IPS DF 19.7 (cell line): ENCODE measurements around the gene ZSWIM6.

ENCODE experiments used
- DNase-seq: peaks from one replicate; pipeline ENCODE4 v3.0.0-alpha.2; 2013; ENCODE audit warnings: low read depth, low spot score

Gene ZSWIM6

DNA sequence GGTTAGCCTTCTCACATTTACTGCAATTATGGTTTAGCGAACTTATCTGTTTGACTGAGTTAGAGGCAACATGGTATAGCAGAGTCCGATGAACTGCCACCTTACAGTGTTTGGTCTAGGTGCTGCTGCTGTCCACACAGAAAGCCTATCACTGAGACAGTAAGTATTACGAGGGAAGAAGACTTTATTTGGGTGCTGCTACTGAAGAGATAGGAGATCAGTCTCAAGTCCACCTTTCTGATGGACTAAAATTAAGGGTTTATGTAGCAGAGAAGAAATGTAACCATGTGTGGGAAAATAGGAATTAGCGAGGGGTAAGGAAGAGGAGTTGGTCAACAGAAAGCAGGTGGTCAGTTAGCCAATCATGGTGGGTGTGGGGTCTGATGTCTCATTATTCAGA, 109.7 kb downstream of the ZSWIM6 start:
- no peak for DNase-seq

DNA sequence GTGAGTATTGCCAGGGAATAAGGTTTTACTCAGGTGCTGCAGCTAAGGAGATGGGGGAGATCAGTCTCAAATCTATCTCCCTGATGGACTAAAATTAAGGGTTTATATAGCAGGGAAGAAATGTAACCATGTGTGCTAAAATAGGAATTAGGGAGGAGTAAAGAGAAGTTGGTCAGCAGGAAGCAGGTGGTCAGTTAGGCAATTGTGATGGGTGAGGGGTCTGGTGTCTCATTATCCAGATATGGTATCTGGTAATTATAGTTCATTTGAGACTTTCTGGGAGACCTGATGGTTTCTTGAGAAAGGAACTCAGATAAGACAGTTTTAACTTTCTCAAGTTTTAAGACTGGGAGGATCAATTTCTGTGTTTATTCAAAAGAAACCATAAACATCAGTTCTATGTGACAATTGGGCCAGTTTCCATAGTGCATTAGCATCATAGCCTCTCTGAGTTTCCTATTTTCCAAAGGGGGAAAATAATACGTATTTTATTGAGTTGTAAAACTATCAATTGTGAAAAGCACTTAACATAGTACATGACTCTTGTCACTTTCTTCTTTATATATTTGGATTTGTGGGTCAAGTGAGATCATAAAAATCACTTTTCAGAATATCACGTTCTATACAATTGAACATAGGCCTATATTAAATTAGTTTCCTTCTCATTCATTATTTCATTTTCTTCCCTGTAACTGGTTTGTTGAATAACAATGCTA, 115.9 kb downstream of the ZSWIM6 start:
- no peak for DNase-seq

DNA sequence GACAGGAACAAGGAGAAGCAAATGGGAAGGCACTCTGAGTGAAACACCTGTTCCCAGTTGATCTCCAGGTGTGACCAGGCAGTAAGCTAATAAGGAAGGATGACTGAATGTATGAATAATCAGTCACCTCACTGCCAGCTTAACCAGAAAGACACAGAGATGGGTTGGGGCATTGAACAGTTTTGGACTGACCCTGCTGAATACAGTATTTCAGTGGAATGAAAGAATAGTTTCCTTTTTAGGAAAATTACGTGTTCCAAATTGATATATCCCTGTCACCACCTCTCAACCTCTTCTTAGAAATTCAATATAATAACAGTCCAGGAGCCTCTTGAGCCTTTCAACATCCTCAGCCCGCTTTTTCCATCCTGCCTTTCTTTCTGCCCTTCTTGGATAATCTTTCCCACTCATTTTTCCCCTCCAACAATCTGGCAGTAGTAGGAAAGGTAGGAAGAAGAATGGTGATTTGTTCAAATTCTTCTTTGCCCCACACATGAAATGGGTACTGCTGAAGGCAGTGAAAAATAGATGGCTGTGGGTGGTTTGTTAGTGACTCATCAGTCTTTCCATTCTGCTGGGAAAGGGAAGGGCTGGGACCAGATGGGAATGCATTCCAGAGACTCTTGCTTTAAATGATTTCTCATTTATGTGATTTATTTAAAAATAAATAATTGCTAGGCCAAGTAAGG, 117.9 kb downstream of the ZSWIM6 start:
- no peak for DNase-seq

DNA sequence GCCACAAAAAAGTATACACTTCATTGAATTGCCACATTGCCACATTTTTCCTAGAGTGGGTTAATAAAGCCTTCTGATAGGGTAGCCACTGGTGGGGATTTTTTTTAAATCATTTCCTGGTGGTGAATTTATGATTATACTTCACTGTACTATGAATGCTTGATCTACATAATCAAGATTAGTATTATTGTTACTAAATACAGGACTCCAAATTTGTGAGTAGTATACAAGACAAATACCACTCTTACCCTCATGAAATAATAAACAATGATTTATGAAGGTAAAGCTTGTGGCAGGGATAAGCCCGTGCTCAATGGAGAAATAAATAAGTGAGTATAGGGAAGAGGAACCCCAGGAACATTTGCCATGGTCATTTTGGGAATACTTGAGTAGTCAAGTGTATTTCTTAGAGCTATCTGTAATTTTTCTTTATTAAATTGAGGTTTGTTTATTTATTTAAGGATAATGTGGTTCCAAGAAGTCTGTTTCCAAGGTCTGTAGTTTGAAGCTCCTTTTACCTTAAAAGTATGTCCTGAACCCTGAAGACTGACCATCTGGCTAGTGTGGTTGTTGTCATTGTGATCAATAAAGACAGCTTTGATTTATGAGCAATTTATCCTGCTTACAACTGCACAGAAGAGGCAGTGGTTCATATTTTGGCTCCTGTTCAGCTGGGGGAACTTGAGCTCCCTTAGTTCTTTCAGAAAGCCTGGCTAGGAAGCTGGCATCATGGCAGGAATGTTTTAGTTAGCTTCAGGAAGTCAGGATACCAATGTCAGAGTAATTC, 118.6 kb downstream of the ZSWIM6 start:
- DNase-seq = no peak

DNA sequence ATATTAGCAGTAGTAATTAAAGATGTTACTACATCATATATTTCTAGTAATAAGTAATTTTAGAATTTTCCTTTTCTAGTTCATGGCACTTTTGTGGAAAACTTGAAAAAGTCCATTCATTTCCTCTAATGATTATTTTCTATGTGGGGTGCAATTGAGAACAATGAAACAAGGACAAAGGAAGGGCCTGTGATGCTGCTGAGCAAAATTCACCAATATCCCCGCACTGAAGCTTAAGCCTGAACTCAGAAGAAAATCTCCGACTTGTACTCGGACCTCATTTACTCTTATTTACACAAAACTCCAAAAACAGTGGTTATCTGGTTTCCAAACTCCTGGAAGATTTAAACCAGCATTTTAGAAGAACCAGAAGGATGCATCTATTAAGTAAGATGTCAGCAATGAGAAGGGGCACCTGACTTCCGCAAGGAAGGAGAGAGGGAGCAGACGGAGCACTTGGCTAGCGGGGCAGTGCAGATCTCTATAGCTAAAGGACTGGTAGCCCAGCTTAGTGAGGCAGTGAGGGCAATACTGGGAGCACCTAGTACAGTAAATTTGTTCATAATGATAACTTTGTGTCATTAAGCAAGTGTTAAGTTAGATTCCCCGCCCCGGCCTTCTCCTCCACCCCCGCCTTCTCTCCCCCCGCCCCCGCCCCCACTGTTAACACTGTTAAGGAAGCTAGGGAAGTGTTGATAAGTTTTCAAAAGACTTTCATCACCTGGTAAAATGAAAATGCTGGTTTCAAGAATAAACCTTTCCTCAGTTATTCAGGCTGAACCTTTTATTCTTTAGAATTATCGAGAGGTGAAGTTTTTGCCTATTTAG, 123.3 kb downstream of the ZSWIM6 start:
- no peak for DNase-seq

DNA sequence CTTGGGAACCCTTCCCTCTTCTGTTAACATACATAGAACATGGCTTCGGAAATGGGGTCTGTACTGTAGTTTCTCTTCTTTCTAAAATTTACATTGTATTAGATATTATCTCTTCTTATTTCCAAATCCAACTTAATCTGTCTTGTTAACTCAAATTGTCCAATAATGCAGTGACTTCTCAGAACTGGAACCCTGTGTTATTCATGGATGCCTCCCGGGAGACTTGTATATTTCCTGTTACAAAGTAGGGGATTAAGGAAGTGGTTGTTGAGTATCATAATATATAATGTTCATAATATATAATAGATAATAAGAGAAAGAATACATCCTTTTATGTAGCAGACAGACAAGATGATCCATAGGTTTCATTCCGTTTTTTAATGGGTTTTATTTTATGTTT, 128.4 kb downstream of the ZSWIM6 start:
- no peak for DNase-seq

DNA sequence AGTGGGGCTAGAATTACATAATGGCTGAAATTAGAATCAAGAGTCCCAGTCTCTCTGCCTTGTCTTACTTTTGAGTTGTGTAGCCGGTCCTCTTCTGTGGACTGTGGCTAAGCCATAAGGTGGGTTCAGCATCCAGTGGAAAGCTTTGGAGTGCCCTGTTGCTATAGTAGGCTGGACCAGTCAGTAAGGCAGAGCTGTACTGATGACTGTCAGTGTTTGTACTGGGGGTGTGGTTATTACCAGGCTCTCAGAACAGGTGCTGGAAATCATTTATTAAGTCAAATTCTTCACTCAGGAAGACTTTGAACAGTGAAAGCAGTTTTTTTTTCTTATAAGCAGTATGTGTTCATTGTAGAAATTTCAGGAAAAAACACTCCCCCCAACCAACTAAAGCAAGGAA, 129.4 kb downstream of the ZSWIM6 start:
- DNase-seq = no peak

DNA sequence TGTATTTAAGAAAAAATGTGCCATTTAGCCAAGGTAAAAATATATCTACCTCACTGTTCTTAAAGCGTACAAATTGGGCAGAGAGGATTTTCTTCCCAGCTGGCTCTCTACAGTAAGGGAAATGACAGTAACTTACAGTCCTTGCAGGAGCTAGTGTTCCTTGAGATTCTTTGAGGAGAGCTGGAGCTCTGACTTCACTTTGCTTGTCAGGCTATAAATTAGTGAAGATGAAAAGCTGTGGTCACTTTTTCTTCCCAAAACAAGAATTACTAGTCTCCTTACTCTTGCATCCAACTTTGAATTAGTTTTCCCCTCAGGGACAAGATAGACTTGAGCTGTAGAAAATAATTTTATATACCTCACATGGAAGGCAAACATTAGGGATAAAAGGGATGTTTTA, 129.9 kb downstream of the ZSWIM6 start:
- DNase-seq = no peak

DNA sequence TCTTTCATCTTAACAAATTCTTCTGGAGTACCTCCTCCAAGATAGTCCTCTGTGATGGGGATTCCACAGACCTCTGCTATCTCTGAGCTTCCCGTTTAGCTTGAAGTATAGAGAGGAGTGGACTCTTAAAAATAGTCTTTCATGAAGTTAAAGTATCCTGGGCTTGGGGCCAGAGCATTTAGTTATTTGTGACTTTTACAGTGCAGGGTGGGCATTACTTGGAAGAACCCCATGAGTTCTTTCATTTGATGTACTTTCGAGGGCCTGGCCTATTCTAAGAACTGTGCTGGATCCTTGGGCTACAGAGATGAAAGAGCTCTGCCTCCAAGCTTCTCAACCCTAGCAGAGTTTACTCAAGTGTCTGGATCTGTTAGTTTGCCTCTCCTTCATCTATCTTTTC, 131.5 kb downstream of the ZSWIM6 start:
- no peak for DNase-seq

DNA sequence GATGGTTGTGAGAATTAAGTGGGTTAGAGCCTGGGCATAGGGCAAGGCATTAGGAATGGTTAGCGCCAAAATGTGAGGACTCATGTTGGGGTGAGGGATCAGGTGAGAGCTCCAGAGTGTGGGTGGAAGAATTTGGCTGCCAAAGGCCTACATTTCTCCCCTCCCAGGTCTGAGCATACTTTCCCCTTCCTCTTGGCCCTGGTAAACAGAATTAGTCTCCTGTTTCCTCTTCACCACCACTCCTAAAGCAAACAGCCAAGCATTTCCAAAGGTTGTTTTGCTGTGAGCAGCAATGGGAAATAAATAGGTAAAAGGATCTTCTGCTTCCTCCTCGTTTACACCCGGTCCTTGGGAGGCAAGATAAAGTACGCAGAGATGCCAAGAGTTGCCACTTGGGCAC, 132.5 kb downstream of the ZSWIM6 start:
- DNase-seq = no peak

DNA sequence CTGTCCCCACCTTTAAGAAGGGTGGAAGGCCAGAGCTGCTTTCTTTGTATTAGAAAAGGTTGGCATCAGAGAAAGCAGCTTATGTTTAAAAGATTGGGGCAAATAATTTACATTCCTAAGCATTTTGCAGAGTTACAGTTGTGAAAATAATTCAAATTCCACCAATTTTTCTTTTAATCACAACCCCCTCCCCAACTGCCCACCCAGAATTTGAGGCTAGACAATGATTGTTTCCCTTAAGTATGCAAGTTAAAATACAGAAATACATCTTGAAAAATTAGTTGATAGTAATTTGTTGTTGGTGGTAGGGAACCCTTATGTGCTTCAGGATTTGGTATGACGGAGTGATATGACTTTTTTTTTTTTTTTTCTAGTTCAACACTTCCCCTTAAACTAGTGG, 133.0 kb downstream of the ZSWIM6 start:
- DNase-seq = no peak

DNA sequence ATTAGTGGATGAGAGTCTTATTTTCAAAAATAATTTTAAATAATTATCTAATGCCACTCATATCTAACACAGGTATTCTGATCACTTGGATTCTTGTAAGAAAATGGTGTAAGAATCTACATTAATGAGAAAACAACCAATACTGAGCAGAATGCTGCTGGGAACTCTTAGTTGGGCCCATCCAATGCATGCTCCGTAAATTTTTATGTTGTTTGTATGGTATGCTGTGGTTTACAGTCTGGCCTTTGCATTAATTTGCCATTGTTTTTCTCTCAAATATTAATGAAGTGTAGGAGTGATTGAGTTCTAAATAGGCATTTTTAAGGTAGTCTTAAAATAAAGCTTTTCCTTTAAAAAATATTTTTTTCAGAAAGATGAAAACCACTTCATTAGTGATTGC, 133.4 kb downstream of the ZSWIM6 start:
- no peak for DNase-seq

DNA sequence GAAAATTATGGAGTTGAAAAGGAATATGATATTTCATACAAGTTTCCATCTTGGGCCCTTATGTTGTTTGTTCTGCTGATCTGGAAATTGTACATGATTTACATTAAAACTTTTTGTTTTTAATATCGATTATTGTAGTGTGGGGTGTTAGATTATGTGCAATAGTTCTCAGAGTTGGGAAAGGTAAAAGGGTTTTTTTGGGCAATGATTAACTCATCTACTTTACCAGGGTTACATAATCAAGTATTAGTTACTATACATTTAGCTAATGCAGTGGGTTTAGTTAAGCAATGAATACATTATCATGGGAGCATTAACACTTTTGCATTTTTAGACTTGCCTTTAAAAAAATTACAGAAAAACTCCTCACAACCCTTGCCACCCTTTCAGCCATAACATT, 134.0 kb downstream of the ZSWIM6 start:
- DNase-seq = no peak

DNA sequence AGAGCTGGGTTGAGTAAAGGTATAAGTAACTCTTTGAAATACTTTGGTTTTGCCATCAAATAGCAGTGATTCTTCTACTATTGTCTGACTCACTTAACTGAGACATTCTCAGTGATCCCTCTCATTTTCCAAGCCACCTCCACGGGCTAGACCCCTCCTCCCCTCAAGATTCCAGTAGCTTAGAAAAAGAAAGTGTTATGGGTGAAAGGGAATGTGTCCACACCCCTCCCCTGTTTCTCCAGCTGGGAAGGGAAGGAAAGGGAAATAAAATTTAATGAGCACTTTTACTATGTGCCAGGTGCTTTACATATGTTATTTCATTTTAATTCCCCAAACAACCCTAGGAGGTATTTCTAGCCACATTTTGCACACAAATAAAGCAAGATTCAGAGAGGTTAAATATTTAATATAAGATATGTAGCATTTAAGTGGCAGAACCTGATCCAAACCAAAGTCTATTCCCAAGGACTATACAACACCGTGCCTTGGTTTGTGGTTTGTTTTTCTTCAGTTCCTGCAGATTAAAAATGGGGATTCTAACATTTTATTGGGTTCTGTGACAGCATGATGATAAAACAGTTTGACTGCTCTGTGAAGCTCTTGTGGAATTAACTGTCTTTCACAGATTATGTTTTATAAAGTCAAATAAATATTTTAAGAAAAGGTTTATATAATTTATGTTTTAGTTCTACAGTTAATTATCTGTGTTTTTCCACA, 135.9 kb downstream of the ZSWIM6 start:
- DNase-seq = no peak

DNA sequence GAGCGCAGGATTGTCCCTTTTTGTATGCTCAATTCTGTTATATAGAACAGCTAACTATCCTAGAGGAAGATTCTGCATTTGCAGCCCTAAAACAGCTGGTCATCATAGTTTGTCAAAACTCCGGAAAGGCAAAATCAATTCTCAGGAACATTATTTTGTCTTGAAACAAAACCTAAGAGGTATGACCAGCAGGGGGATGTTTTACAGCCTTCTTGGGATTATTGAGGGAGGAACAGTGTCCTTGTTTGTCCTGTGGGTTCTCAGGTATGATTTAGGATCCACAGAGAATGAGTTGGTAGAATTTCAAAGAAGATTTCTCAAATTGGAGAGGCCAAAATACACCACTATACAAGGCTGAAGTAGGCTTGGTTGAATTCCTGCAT, 136.4 kb downstream of the ZSWIM6 start:
- no peak for DNase-seq

DNA sequence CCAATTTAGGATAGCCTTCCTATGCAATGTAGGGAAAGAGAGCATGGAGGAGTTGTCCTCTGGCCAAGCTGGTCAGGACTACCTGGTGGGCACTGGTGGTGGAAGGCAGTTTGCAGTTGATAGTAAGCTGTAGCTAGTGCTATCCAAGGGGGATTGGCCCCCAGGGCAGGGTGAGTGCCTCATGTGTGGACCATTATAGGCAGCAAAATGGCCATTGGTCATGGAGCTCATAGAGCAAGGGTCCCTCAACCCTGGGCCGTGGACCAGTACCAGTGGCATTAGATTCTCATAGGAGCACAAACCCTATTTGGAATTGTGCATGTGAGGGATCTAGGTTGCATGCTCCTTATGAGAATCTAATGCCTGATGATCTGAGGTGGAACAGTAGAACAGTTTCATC, 139.3 kb downstream of the ZSWIM6 start:
- no peak for DNase-seq

DNA sequence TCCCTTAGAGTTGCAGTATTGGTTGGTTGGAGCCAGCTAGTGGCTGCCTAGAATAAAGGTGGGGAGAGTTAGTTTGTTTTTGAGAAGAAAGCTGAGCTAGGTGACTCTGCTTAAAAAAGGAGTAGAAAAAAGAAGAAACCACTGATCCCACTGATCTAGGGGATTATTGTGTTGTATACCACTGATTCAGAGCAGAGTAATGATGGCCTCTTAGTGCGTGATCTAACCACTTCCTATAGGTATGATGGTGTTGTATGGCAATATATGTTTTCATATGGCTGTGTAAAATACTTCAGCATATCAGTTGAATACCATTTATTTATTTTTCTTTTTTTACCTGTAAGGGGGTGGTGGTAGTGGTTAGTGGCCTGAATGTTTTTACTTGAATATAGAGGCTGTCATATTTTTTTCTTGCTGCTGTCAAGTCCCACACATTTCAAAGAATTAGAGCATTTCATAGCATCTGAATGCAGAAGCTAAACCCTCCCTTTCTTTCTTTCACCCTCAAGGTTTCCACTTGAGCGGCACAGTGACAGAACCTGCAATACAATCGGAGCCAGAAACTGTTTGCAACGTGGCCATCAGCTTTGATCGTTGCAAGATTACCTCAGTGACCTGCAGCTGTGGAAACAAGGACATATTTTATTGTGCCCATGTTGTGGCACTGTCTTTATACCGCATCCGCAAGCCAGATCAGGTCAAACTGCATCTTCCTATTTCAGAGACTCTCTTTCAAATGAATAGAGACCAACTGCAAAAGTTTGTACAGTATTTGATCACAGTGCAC, 140.3 kb downstream of the ZSWIM6 start:
- DNase-seq = no peak

DNA sequence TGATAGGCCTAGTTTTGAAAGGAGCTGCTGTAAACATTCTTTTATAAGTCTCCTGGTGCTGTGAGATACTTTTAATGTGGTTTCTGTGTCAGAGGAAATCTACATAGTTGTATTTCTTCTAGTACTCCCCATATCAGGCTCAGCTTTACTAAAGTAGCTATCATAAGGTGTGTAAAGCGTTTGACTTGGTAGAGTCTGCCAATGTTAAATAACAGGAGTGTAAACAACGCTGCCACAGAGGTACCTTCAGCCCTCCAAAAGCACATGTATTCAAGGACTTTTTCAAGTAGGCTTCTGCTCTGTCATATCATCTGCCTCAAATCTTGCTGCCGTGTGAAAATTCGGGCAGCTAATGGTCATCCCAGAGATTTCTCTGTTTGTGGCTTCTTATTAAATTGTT, 142.7 kb downstream of the ZSWIM6 start:
- DNase-seq = no peak

DNA sequence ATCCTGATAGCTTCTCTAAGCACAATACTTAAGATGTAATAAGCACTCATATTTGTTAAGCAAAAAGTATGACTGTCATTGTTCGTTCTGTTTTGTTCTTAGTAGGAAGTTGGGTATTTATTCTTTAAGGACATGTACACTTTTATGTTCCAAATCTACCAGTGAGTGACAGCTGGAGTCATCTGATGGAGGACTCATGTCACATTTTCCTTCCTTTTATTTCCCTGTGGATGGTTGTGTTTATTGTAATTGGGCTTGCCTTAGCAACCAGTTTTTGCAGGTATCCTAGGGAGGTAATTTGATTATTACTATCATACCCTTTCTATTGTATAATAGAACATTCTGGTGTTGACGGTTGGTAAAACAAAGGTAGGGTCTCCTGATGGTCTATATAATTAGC, 145.7 kb downstream of the ZSWIM6 start:
- no peak for DNase-seq

DNA sequence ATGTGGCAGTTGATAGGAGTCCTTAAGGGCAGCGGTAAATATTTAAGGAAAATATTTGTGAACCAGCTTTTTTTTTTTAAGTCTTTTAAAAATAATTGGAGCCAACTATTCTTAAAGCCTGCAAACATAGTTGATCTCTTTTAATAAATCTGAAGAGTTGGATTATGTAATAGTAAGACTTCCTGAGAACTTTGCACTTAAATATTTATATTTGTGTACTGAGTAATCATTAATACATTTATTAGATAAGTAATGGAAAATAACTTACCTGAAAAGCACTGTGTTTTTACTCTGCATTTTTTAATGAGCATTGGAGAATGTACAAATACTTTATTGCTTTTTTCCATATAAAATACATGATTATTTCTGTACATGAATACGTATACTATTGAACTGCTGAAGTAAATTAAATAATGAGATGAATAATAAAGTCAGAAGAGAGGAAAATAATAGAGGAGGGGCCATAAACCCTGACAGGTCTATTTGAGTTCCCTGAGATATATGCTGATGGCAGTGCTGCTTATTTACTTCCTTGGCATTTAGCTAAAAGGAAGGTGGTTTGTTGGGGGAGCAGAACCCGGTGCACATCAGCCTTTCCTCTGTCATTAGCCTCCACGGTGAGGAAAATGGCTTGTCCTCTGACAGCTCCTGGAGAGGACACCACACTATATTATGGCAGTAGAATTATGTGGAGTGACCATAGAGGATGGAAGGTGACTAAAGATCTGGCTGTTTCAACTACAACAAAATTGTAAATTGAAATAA, 148.0 kb downstream of the ZSWIM6 start:
- no peak for DNase-seq
